Loucy (cell line): ENCODE results near the gene ZMIZ2.

Experiments
- H2AFZ ChIP-seq: fragments of 200-600 bp; sonication (generic); 2 replicates; pipeline ENCODE4 v1.6.0; 2016; ENCODE audit warnings: antibody characterized with exemption, mild to moderate bottlenecking, low read length, moderate library complexity
- H3F3A ChIP-seq: fragments of 200-600 bp; 2 replicates; pipeline ENCODE4 v1.6.0; 2016; ENCODE audit warnings: antibody characterized with exemption, low read depth, mild to moderate bottlenecking
- H3K27me3 ChIP-seq: fragments of 200-600 bp; sonication (generic); 2 replicates; pipeline ENCODE4 v1.6.1; 2014; ENCODE audit warnings: low read length, mild to moderate bottlenecking; ENCODE audit not compliant: insufficient read depth, poor library complexity, severe bottlenecking
- H3K36me3 ChIP-seq: fragments of 200-600 bp; sonication (generic); 2 replicates; pipeline ENCODE4 v1.6.1; 2016; ENCODE audit warnings: low read length; ENCODE audit not compliant: insufficient read depth
- H3K4me1 ChIP-seq: fragments of 200-600 bp; sonication (generic); 2 replicates; pipeline ENCODE4 v1.5.1; 2014; ENCODE audit warnings: low read length, mild to moderate bottlenecking; ENCODE audit not compliant: insufficient read depth, poor library complexity, severe bottlenecking
- H3K4me2 ChIP-seq: fragments of 200-600 bp; sonication (generic); 2 replicates; pipeline ENCODE4 v1.6.0; 2014; ENCODE audit warnings: antibody characterized with exemption, low read length, low read depth, mild to moderate bottlenecking; ENCODE audit not compliant: poor library complexity, severe bottlenecking
- H3K4me3 ChIP-seq: fragments of 200-600 bp; sonication (generic); 2 replicates; pipeline ENCODE4 v1.5.1; 2014; ENCODE audit warnings: low read length, mild to moderate bottlenecking, mixed read lengths; ENCODE audit not compliant: poor library complexity, severe bottlenecking
- H3K79me2 ChIP-seq: fragments of 200-600 bp; sonication (generic); 2 replicates; pipeline ENCODE4 v1.6.1; 2014; ENCODE audit warnings: low read length; ENCODE audit not compliant: insufficient read depth
- H3K9ac ChIP-seq: fragments of 200-600 bp; sonication (generic); 2 replicates; pipeline ENCODE4 v1.6.0; 2014; ENCODE audit warnings: mild to moderate bottlenecking, low read depth, low read length, moderate library complexity; ENCODE audit not compliant: poor library complexity, severe bottlenecking
- H3K9me2 ChIP-seq: fragments of 200-600 bp; sonication (generic); replicated peaks from 2 replicates; pipeline ENCODE4 v1.6.1; 2016; ENCODE audit warnings: low read depth, low read length, mixed read lengths
- H3K9me3 ChIP-seq: fragments of 200-600 bp; sonication (generic); 2 replicates; pipeline ENCODE4 v1.6.1; 2014; ENCODE audit warnings: mild to moderate bottlenecking, antibody characterized with exemption, low read length, low read depth; ENCODE audit not compliant: insufficient read depth
- H4K20me1 ChIP-seq: fragments of 200-600 bp; sonication (generic); 2 replicates; pipeline ENCODE4 v1.6.0; 2014; ENCODE audit warnings: antibody characterized with exemption, low read length, mild to moderate bottlenecking; ENCODE audit not compliant: insufficient read depth, poor library complexity, severe bottlenecking
- CTCF ChIP-seq: fragments of 200-600 bp; sonication (generic); conservative IDR thresholded peaks from 2 replicates; pipeline ENCODE4 v1.5.1; 2014; ENCODE audit warnings: mild to moderate bottlenecking, antibody characterized with exemption, low read length
- EZH2phosphoT487 ChIP-seq: fragments of 200-600 bp; IDR thresholded peaks from 2 replicates; pipeline ENCODE4 v1.6.1; 2018; ENCODE audit warnings: antibody characterized with exemption, mild to moderate bottlenecking, moderate library complexity, borderline replicate concordance

ZMIZ2 gene

GRCh38 chr7:44775383-44776107, 26.9 kb downstream of the ZMIZ2 start:
- H3K79me2 ChIP-seq: no peaks in the 10 kb centered on the region
- H3K36me3 ChIP-seq: no peaks in the 10 kb centered on the region
- no peaks in the 10 kb centered on the region for H3F3A ChIP-seq
- H3K9ac ChIP-seq: no peak overlapping the region
- H4K20me1 ChIP-seq: no peaks in the 10 kb centered on the region
- H2AFZ ChIP-seq: no peak overlapping the region
- H3K27me3 ChIP-seq: no peaks in the 10 kb centered on the region
- H3K4me2 ChIP-seq: no peak overlapping the region
- no peak overlapping the region for H3K4me3 ChIP-seq
- no peaks in the 10 kb centered on the region for H3K9me2 ChIP-seq
- no peak for TF ChIP-seq CTCF
- no peak for TF ChIP-seq EZH2phosphoT487
- H3K9me3 ChIP-seq: no peaks in the 10 kb centered on the region
- no peaks in the 10 kb centered on the region for H3K4me1 ChIP-seq

GRCh38 chr7:44776211-44776610, 27.6 kb downstream of the ZMIZ2 start:
- Histone ChIP-seq H3K79me2 (no peaks in the 10 kb centered on the region), H3K9ac (no peak overlapping the region), H3K4me3 (no peak overlapping the region), H2AFZ (no peak overlapping the region), H3K9me2 (no peaks in the 10 kb centered on the region), H3K9me3 (no peaks in the 10 kb centered on the region), H4K20me1 (no peaks in the 10 kb centered on the region), H3K4me1 (no peaks in the 10 kb centered on the region), H3K36me3 (no peaks in the 10 kb centered on the region), H3K27me3 (no peaks in the 10 kb centered on the region), H3K4me2 (no peak overlapping the region), H3F3A (no peaks in the 10 kb centered on the region)
- TF ChIP-seq CTCF (no peak), EZH2phosphoT487 (no peak)

- no peaks in the 10 kb centered on the region for H3K27me3 ChIP-seq
- no peaks in the 10 kb centered on the region for H3K9me2 ChIP-seq
- no peak overlapping the region for H2AFZ ChIP-seq
- no peaks in the 10 kb centered on the region for H4K20me1 ChIP-seq
- H3F3A ChIP-seq: no peaks in the 10 kb centered on the region
- H3K36me3 ChIP-seq: no peaks in the 10 kb centered on the region
- H3K79me2 ChIP-seq: no peaks in the 10 kb centered on the region
- H3K9me3 ChIP-seq: peaks cover 2% of the 10 kb centered on the region; the same call in 1 of the 2 replicates
- no peaks in the 10 kb centered on the region for H3K4me1 ChIP-seq
- no peak overlapping the region for H3K4me2 ChIP-seq
- no peak overlapping the region for H3K4me3 ChIP-seq
- no peak for TF ChIP-seq CTCF
- no peak for TF ChIP-seq EZH2phosphoT487
- H3K9ac ChIP-seq: no peak overlapping the region
Observed at GRCh38 chr7:44782460-44782859, 33.8 kb downstream of the ZMIZ2 start.
